Central memory CD4-positive, alpha-beta T cell (primary cell): Measurements from ENCODE around the gene CD80.
A peak's percentile ranks its signal among the peaks of the same experiment; 100 is the strongest.

Source experiments
- DNase-seq: peaks from one replicate; pipeline ENCODE4 v3.0.0; 2022

CD80 gene

DNA sequence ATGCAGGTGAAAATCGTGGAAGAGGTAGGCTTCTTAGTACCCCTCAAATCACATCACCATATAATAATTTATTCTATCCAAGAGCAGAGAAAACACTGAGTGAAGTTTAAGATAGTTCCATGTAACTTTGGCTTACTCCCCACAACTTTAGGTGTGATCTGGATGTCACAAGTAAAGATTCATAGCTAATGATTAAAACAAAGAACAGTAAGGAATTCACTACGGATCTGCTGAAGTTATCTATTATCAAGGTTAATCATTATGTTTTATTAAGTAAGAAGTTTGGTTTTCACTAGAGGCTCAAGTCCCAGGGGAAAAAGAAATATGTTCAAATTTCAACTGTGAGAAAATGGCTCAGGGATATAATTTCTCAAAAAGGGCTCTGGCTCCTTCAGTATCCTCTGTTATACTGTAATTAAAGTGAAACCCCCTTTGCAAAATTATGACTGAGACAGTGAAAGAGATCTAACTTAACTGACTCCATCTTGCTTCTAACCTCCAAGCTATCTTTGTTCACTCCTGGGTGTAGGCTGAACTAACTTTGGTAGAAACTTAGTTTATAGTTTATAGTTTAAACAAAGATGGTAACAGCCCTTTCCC, 17.1 kb downstream of the CD80 start:
- no peak for DNase-seq

DNA sequence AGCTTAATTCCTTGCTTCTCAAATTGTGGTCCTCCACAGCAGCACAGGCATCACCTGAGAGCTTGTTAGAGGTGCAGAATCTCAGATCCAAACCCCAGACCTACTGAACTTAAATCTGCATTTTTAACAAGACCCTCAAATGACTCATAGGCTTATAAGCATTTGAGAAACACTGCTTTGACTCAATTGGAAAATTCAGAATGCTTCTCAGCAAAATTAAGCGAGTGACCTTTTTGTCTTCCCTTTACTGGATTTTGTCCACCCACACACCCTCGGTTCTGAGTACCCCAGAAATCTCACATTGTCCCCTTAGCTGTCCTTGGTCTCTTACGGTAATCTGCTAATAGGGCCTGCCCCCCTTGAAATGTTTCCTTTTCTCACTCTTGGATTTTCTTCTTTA, 17.9 kb downstream of the CD80 start:
- no peak for DNase-seq

GRCh38 chr3:119538772-119539171, 20.6 kb downstream of the CD80 start:
- DNase-seq = no peak

DNA sequence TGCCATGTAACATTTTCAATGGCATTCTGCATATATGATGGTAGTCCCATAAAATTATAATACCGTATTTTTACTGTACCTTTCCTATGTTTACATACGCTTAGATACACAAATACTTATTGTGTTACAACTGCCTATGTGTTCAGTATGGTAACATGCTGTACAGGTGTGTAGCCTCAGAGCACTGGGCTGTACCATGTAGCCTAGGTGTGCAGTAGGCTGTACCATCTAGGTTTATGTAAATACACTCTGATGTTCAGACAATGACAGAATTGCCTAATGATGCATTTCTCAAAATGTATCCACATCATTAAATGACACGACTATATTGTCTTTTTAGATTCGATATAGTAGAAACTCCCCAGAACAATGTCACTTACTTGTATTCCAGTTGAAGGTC, 22.7 kb downstream of the CD80 start:
- no peak for DNase-seq

GRCh38 chr3:119534296-119534695, 25.1 kb downstream of the CD80 start:
- DNase-seq = no peak

DNA sequence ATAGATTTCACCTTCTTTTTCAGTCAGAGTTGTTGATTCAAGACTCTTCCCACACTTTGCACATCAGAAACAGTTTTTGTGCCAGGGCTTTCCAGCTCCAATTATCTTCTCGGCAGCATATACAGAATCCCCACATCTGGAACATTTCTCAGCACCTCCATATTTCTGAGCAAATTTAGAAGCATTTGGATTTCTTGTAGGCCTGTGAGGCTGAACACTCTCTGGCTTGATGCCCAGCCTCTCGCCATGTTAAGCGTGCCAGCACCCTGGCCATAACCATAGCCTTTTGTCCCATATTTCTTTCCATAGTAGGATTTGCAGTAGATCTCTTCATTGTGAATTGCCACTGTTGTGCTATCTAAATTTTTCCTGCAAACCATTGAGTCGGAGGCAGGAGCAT, 28.3 kb downstream of the CD80 start:
- DNase-seq = no peak

DNA sequence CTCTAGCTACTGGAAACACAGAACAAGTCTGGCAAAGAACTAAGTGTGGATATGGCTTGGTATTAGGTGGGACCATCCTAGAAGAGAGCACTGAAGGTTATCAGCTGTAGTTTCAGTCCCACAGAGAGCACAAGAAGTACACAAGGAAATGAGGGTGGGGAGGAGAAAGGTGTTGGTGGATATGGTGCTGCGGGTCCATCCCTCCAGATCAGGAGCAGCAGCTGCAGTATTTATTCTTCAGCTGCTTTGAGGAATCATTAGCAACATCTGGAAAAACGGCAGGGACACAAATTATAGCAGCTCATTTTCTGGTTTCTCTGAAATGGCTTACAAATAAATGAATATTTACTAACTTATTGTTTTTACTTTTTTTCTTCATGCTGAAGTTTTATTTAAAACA, 29.0 kb downstream of the CD80 start:
- no peak for DNase-seq

- DNase-seq = no peak
Measured at GRCh38 chr3:119529883-119530282, 29.5 kb downstream of the CD80 start.

GRCh38 chr3:119527714-119528113, 31.7 kb downstream of the CD80 start:
- DNase-seq = no peak

- no peak for DNase-seq
Measured at GRCh38 chr3:119524931-119525662, 34.3 kb downstream of the CD80 start.

- no peak for DNase-seq
Measured at GRCh38 chr3:119518026-119518425, 41.4 kb downstream of the CD80 start.

GRCh38 chr3:119517112-119517511, 42.3 kb downstream of the CD80 start:
- no peak for DNase-seq

GRCh38 chr3:119514637-119515036, 44.8 kb downstream of the CD80 start:
- no peak for DNase-seq

DNA sequence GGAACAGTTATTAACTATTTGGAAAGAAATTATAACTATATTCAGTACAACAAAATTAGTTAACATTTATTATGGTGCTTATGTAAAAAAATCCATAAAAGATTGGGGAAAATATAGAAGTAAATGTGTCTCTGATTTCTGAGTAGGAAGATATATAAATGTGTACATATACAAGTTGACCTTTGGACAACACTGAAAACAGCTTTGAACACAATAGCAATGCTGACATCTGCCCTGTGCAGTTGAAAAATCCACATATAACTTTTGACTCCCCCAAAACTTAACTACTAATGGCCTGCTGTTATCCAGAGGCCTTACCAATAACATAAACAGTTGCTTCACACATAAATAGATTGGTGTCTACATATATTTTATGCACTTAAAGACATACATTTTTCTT, 48.7 kb downstream of the CD80 start:
- DNase-seq = no peak

DNA sequence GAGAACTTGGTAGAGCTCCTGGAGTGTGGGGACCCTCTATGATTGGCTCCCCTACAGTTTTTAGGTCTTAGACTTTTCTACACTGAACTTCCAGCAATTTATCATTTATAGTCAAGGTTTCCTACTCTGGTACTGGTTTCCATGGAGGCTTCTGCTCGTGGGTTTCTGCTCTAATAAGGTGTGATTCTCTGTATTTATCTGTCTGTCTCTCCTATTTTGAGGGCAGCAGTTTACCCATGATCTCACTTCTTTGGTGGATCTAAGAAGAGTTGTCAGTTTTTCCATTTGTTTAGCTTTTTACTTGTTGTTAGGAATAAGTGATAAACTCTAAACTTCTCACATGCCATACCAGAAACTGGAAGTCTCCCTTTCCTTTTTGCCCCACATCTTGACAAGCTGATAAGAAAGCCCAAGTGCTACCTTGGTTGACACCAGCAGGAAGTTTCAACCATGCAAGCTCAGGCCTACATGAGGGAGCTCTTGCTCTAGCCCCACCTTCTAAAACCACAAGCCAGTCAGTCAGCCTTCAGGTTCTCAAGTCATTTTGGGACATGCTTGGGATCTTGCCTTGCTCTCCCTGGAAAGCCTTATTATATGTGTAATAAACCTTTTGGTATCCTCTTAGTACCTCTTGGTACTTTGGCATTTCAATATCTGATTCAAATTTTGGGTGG, 51.1 kb downstream of the CD80 start:
- DNase-seq = no peak

DNA sequence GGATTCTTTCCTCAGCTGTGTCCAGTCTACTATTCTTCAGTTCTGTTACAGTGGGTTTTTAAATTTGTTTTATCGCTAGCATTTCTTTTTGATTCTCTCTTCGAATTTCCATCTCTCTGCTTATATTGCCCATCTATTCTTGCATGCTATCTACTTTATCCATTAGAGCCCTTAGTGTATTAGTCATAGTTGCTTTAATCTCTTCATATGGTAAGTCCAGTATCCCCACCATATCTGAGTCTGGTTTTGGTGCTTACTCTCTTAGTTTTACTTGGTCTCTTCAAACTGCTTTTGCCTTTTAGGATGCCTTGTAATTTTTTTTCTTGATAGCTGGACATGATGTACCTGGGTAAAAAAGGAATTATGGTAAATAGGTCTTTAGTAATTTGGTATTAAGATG, 52.0 kb downstream of the CD80 start:
- no peak for DNase-seq

DNA sequence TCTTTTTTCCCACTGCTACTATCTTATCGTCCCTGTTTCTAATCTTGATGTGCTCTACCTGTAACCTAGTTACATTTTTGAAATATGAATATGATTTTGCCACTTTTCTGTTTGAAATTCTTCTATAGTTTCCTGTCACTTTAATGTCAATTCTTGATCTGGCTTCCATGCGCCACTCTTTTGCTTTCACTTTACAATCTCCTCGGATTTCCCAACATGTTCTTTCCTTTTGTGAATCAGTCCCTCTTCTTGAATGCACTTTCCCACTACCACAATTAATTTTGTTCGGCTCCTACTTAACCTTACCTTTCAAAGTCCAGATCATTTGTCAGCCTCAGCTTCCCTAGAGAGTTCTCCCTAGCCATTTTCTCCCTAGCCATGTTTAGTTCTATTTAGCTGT, 52.8 kb downstream of the CD80 start:
- no peak for DNase-seq

GRCh38 chr3:119500901-119501300, 58.5 kb downstream of the CD80 start:
- DNase-seq = no peak

DNA sequence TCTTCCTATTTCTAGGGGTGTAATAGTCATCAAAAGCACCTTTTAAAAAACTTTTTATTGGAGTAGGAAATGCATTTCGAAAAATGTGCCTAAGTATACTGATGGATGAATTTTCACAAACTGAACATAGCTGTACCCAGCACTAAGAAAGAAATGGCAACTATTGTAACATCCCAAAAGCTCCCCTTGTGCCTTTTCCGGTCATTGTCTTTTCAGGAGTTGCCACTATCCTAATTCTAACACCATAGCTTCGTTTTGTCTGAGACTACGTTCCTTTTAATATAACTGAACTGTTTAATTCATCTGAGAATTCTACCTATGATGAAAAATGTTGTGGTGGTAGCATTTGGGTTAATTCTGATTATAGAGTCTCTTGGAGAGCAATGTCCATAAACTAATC, 59.1 kb downstream of the CD80 start:
- no peak for DNase-seq

DNA sequence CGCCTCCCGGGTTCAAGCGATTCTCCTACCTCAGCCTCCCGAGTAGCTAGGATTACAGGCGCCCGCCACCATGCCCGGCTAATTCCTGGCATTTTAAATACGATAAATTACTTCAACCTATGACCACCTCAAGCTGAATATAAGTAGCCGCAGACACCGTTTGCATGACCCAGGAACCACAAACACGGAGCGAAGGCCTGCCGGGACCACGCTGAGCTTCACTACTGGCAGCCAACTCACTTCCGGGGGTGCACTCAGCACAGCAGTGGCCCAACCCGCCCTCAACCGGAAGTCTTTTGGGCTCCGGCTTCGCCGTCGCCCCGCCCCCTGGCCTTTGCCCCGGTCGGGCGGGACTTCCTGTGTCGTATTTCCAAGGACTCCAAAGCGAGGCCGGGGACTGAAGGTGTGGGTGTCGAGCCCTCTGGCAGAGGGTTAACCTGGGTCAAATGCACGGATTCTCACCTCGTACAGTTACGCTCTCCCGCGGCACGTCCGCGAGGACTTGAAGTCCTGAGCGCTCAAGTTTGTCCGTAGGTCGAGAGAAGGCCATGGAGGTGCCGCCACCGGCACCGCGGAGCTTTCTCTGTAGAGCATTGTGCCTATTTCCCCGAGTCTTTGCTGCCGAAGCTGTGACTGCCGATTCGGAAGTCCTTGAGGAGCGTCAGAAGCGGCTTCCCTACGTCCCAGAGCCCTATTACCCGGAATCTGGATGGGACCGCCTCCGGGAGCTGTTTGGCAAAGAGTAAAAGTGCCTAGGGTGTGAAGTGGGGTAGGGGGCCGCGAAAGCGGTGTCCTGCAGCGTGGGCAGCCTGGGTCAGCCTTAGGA, 61.0 kb downstream of the CD80 start, which contains the start of gene TIMMDC1:
TSS of gene TIMMDC1 (plus strand) at position 362 of the 826 bp plus-strand sequence. CDS start at position 549, 187 bp downstream.
- DNase-seq = peak; percentile 96

DNA sequence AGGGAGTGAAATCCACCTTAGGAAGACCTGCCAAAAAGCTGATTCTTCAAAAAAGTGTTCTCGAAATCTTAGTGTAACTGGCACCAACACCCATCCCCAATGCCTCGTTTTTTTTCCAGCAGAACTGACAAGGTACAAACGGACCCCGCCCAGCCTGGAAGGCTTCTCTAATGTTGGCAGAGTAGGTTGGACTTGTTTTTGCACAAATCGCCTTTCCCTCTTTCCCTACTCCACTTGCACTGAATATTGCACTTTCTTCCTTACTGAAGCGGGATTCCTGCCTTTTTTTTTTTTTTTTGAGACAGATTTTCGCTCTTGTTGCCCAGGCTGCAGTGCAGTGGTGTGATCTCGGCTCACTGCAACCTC, 61.6 kb downstream of the CD80 start:
- DNase-seq = no peak

DNA sequence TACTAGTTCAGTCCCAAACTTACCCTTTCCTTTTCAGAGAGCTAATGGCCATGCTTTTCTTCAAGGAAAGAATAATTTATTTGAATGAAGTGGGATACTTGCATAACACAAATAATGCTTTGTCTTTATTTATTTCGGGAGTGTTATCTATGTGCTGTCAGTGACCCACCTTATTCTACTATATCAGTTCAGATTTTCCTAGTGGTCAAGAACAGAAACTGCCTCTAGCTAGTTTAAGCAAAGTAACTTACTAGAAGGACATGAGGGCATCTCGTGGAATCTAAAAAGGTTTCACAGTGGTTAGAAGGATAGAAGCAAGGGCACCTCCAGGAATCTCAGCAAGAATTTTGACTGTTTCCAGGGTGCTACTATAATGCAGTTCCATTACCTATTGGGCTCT, 64.8 kb downstream of the CD80 start:
- DNase-seq = no peak

DNA sequence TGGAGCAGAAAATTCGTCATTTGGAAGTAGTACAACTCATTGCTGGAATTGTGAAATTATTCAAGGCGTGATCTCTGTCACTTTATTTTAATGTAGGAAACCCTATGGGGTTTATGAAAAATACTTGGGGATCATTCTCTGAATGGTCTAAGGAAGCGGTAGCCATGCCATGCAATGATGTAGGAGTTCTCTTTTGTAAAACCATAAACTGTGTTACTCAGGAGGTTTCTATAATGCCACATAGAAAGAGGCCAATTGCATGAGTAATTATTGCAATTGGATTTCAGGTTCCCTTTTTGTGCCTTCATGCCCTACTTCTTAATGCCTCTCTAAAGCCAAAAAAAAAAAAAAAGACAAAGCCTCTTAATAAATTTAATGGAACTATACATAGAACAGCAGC, 66.6 kb downstream of the CD80 start:
- no peak for DNase-seq
